ENCODE data around the gene PRKN. TPM values are rescaled to one million over a fixed set of nuclear protein-coding genes. Genes with fewer than 3 reads are reported as not detected.
A peak's percentile ranks its signal among the peaks of the same experiment; 100 is the strongest.

The PRKN gene
- total and polyA plus RNA-seq, 5 donors from 2014 or later, result 0.24 to 3.7 (median 2.5) TPM

DNA sequence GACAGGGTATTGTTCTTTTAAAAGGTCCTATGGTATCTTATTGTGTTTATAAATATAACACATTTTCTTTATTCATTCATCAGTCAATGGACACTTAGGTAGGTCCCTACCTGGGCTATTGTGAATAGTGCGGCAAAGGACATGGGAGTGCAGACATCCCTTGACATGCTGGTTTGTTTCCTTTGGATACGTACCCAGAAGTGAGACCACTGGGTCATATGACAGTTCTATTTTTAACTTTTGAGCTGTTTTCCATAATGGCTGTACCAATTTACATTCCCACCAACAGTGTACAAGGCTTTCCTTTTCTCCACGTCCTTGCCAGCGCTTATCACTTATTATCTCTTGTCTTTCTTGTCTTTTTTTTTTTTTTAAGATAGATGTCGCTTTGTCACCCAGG is 627.5 kb downstream of the PRKN start:
- Mint-ChIP-seq H3K9me3 (peaks cover 2 to 9% (median 5%) of the 10 kb centered on the region in 7 donors), H3K27me3 (no peaks in the 10 kb centered on the region), H3K36me3 (peaks cover 4% of the 10 kb centered on the region), H3K4me3 (no peak overlapping the region), H3K4me1 (no peaks in the 10 kb centered on the region), H3K27ac (no peak overlapping the region)
- no peaks in the 10 kb centered on the region for H3K36me3 ChIP-seq (ENCODE audit: control insufficient read depth, insufficient read depth, low read length)
- no peaks in the 10 kb centered on the region for H3K9me3 ChIP-seq (ENCODE audit: control insufficient read depth in 2 of 2, low read length in 2 of 2)
- no peaks in the 10 kb centered on the region for H3K27me3 ChIP-seq (ENCODE audit: control insufficient read depth, insufficient read depth, low read length)
- no peaks in the 10 kb centered on the region for H3K4me1 ChIP-seq (ENCODE audit: control insufficient read depth, insufficient read depth, low read length, poor library complexity, severe bottlenecking)
- no peak overlapping the region for H3K27ac ChIP-seq (ENCODE audit: insufficient read depth, low read length, poor library complexity, severe bottlenecking)
- H3K4me3 ChIP-seq (ENCODE audit: low read depth, low read length), result no peak overlapping the region
- no peak for ATAC-seq (ENCODE audit: low read depth in 2 of 2)
- no peak for DNase-seq

DNA sequence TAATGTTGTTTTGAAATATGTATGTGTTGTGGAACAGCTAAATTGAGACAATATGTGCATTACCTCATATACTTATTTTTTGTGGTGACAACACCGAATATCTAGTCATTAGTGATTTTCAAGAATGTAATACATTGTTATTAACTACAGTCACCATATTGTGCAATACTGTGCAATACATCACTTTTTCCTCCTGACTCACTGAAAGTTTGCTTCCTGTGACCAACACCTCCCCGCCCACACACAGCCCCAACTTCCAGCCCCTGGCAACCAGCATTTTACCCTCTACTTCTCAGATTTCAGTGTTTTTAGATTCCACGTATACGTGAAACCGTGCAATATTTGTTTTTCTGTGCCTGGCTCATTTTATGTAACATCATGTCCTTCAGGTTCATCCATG is 627.9 kb downstream of the PRKN start:
- Mint-ChIP-seq H3K4me1 (no peaks in the 10 kb centered on the region), H3K27me3 (no peaks in the 10 kb centered on the region), H3K27ac (no peak overlapping the region), H3K9me3 (peaks cover 4 to 9% (median 5%) of the 10 kb centered on the region in 7 donors), H3K36me3 (peaks cover 4% of the 10 kb centered on the region), H3K4me3 (no peak overlapping the region)
- no peaks in the 10 kb centered on the region for H3K4me1 ChIP-seq (ENCODE audit: control insufficient read depth, insufficient read depth, low read length, poor library complexity, severe bottlenecking)
- no peaks in the 10 kb centered on the region for H3K27me3 ChIP-seq (ENCODE audit: control insufficient read depth, insufficient read depth, low read length)
- no peaks in the 10 kb centered on the region for H3K9me3 ChIP-seq (ENCODE audit: control insufficient read depth in 2 of 2, low read length in 2 of 2)
- H3K4me3 ChIP-seq (ENCODE audit: low read depth, low read length), result no peak overlapping the region
- DNase-seq (no peak), ATAC-seq (ENCODE audit: low read depth in 2 of 2) (no peak)
- no peak overlapping the region for H3K27ac ChIP-seq (ENCODE audit: insufficient read depth, low read length, poor library complexity, severe bottlenecking)
- H3K36me3 ChIP-seq (ENCODE audit: control insufficient read depth, insufficient read depth, low read length), result no peaks in the 10 kb centered on the region

DNA sequence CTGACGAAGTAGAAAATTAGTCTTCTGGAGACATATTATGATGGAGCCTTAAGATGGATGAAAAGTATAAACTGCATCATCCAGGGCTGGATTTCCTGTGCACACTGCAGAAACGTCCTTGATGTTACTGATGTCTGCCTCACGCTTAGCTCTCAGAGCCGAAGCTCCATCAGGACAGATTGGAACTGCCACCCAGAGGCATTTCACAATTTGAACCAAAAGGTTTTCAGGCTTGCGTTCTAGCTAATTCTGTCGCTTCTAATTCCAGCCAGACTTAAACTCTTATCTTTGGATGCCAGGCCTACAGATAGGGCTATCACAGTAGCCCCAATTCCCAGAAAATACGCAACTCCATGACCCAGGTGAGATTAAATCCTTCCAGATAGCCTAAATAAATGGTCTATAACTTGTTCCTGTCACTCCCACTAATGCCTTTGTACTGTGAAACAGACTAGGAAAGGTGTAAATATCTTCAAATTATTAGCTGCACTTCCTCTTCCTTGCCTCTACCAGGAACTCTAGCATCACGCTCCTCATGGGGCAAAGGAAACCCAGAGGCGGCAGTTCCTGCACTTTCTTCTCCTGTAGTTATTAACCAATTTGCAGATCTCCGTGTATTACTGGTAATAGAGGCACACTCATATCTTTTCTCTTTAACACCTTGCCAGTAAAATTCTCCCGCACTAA is 634.6 kb downstream of the PRKN start:
- Histone ChIP-seq H3K27ac (ENCODE audit: insufficient read depth, low read length, poor library complexity, severe bottlenecking) (no peak overlapping the region), H3K27me3 (ENCODE audit: control insufficient read depth, insufficient read depth, low read length) (no peaks in the 10 kb centered on the region), H3K9me3 (ENCODE audit: control insufficient read depth in 2 of 2, low read length in 2 of 2) (peaks cover 0 to 3% of the 10 kb centered on the region in 2 experiments), H3K36me3 (ENCODE audit: control insufficient read depth, insufficient read depth, low read length) (no peaks in the 10 kb centered on the region), H3K4me3 (ENCODE audit: low read depth, low read length) (no peak overlapping the region), H3K4me1 (ENCODE audit: control insufficient read depth, insufficient read depth, low read length, poor library complexity, severe bottlenecking) (no peaks in the 10 kb centered on the region)
- Mint-ChIP-seq H3K4me3 (no peak overlapping the region), H3K4me1 (no peaks in the 10 kb centered on the region), H3K27ac (peak overlapping the region in 1 of 3 donors; percentile 14), H3K27me3 (no peaks in the 10 kb centered on the region), H3K9me3 (peaks cover 0 to 7% (median 5%) of the 10 kb centered on the region in 7 donors), H3K36me3 (peaks cover 6% of the 10 kb centered on the region)
- DNase-seq, result no peak
- no peak for ATAC-seq (ENCODE audit: low read depth in 2 of 2)

DNA sequence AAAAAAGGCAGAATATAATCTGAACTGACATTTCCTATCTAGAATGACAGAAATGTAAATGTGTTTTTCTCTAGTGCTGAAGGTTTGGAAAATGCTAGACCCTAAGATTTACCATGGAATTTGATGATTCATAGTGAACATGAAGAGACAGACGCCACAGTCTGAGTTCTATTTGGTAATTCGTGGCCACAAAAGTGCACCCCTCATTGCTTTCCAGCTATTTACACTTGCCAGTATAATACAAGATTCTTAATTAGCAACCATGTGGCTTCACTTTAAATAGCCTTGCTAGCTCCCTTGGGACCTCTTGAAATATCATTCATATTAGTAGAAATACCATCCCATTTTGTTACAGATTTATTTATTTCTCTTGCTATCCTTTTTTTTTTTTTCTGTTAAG is 636.8 kb downstream of the PRKN start:
- no peaks in the 10 kb centered on the region for H3K27me3 ChIP-seq (ENCODE audit: control insufficient read depth, insufficient read depth, low read length)
- H3K27ac ChIP-seq (ENCODE audit: insufficient read depth, low read length, poor library complexity, severe bottlenecking), result no peak overlapping the region
- no peaks in the 10 kb centered on the region for H3K36me3 ChIP-seq (ENCODE audit: control insufficient read depth, insufficient read depth, low read length)
- peaks cover 0 to 3% of the 10 kb centered on the region in 2 experiments for H3K9me3 ChIP-seq (ENCODE audit: control insufficient read depth in 2 of 2, low read length in 2 of 2)
- no peaks in the 10 kb centered on the region for H3K4me1 ChIP-seq (ENCODE audit: control insufficient read depth, insufficient read depth, low read length, poor library complexity, severe bottlenecking)
- H3K9me3 Mint-ChIP-seq, result peaks cover 0 to 8% (median 6%) of the 10 kb centered on the region in 7 donors
- H3K27ac Mint-ChIP-seq, result no peak overlapping the region
- DNase-seq (no peak), ATAC-seq (ENCODE audit: low read depth in 2 of 2) (no peak)
- peaks cover 6% of the 10 kb centered on the region for H3K36me3 Mint-ChIP-seq
- H3K4me1 Mint-ChIP-seq, result no peaks in the 10 kb centered on the region
- H3K4me3 ChIP-seq (ENCODE audit: low read depth, low read length), result no peak overlapping the region
- H3K27me3 Mint-ChIP-seq, result no peaks in the 10 kb centered on the region
- no peak overlapping the region for H3K4me3 Mint-ChIP-seq

DNA sequence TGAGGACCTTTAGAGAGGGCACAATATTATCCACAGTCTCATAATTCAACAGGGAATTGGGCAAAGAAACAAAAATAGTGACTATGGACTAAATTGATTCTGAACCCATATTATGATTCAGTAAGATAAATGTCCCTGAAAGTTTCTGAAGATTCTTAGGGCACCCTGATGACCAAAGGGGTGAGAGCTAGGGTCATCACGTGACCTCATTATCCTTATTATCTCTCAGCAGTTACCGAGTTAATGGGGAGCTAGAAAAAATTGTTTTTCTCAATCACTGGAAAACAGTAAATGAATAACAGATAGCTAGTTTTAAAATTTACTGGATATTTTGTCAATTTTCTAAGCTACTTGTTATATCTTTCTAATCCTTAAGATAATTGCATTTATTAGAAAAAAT is 639.5 kb downstream of the PRKN start:
- Histone ChIP-seq H3K27ac (ENCODE audit: insufficient read depth, low read length, poor library complexity, severe bottlenecking) (no peak overlapping the region), H3K9me3 (ENCODE audit: control insufficient read depth in 2 of 2, low read length in 2 of 2) (peaks cover 0 to 3% of the 10 kb centered on the region in 2 experiments), H3K4me1 (ENCODE audit: control insufficient read depth, insufficient read depth, low read length, poor library complexity, severe bottlenecking) (no peaks in the 10 kb centered on the region), H3K36me3 (ENCODE audit: control insufficient read depth, insufficient read depth, low read length) (no peaks in the 10 kb centered on the region), H3K27me3 (ENCODE audit: control insufficient read depth, insufficient read depth, low read length) (no peaks in the 10 kb centered on the region), H3K4me3 (ENCODE audit: low read depth, low read length) (no peak overlapping the region)
- DNase-seq (no peak), ATAC-seq (ENCODE audit: low read depth in 2 of 2) (no peak)
- peaks cover 0 to 8% (median 1%) of the 10 kb centered on the region in 7 donors for H3K9me3 Mint-ChIP-seq
- no peak overlapping the region for H3K4me3 Mint-ChIP-seq
- H3K27me3 Mint-ChIP-seq, result no peaks in the 10 kb centered on the region
- H3K4me1 Mint-ChIP-seq, result no peaks in the 10 kb centered on the region
- H3K36me3 Mint-ChIP-seq, result no peaks in the 10 kb centered on the region
- no peak overlapping the region for H3K27ac Mint-ChIP-seq

DNA sequence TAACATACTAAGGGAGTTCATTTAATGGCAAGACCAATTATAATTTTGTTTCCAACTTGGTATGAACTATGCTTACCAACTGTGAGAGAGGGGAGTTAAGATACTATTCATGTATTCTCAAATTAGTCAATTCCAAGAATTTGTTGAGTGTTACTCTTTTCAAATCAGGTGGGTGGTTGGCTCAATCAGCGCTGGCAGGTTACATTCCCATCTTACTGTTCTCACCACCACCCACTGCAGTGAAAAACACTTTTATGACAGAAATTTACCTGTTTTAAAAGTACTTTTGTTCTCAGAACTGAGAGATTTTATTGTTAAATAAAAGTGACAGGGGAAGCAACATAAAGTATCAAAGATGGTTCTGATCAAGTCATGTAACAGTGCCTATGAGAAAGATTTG is 642.0 kb downstream of the PRKN start:
- Mint-ChIP-seq H3K36me3 (no peaks in the 10 kb centered on the region), H3K4me1 (no peaks in the 10 kb centered on the region), H3K9me3 (peaks cover 0 to 8% (median 2%) of the 10 kb centered on the region in 7 donors), H3K27ac (no peak overlapping the region), H3K4me3 (no peak overlapping the region), H3K27me3 (no peaks in the 10 kb centered on the region)
- no peak for DNase-seq
- Histone ChIP-seq H3K36me3 (ENCODE audit: control insufficient read depth, insufficient read depth, low read length) (no peaks in the 10 kb centered on the region), H3K9me3 (ENCODE audit: control insufficient read depth in 2 of 2, low read length in 2 of 2) (peaks cover 0 to 3% of the 10 kb centered on the region in 2 experiments), H3K27me3 (ENCODE audit: control insufficient read depth, insufficient read depth, low read length) (no peaks in the 10 kb centered on the region), H3K27ac (ENCODE audit: insufficient read depth, low read length, poor library complexity, severe bottlenecking) (no peak overlapping the region), H3K4me3 (ENCODE audit: low read depth, low read length) (no peak overlapping the region), H3K4me1 (ENCODE audit: control insufficient read depth, insufficient read depth, low read length, poor library complexity, severe bottlenecking) (no peaks in the 10 kb centered on the region)
- ATAC-seq (ENCODE audit: low read depth in 2 of 2), result no peak

DNA sequence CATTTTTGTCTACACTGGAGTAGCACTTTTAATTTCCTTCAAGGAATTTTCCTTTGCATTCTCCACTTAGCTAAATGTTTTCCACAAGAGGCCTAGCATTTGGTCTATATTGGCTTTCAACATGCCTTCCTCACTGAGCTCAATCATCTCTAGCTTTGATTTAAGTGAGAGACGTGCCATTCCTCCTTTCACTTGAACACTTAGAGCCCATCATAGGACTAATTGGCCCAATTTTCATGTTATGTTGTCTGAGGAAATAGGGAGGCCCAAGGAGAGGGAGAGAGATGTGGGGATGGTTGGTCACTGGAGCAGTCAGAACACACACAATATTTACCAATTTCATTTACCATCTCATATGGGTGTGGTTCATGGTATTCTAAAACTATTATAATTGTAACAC is 645.0 kb downstream of the PRKN start:
- Histone ChIP-seq H3K9me3 (ENCODE audit: control insufficient read depth in 2 of 2, low read length in 2 of 2) (no peaks in the 10 kb centered on the region), H3K27ac (ENCODE audit: insufficient read depth, low read length, poor library complexity, severe bottlenecking) (no peak overlapping the region), H3K4me3 (ENCODE audit: low read depth, low read length) (no peak overlapping the region), H3K36me3 (ENCODE audit: control insufficient read depth, insufficient read depth, low read length) (no peaks in the 10 kb centered on the region), H3K27me3 (ENCODE audit: control insufficient read depth, insufficient read depth, low read length) (no peaks in the 10 kb centered on the region), H3K4me1 (ENCODE audit: control insufficient read depth, insufficient read depth, low read length, poor library complexity, severe bottlenecking) (no peaks in the 10 kb centered on the region)
- no peak overlapping the region for H3K4me3 Mint-ChIP-seq
- DNase-seq (no peak), ATAC-seq (ENCODE audit: low read depth in 2 of 2) (no peak)
- no peaks in the 10 kb centered on the region for H3K36me3 Mint-ChIP-seq
- no peaks in the 10 kb centered on the region for H3K27me3 Mint-ChIP-seq
- H3K27ac Mint-ChIP-seq, result no peak overlapping the region
- no peaks in the 10 kb centered on the region for H3K4me1 Mint-ChIP-seq
- peaks cover 0 to 5% (median 2%) of the 10 kb centered on the region in 7 donors for H3K9me3 Mint-ChIP-seq

DNA sequence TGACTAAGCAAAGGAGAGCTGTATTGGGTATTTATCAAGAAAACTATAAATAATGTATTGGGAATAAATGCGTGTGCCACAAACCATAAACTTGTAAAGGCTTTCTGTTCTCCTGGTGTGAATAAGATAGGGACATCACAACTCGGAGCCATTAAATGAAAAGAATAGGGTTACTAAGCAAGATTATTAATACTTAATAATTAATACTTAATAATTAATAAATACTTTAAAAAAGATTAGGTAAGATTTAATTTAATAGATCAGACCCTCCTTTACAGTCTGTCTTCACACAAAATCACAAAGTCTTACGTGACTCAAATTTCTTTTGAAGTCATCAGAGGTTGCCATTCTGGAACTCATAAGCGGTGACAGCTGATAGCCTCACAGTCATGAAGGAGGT is 648.9 kb downstream of the PRKN start:
- Histone ChIP-seq H3K4me1 (ENCODE audit: control insufficient read depth, insufficient read depth, low read length, poor library complexity, severe bottlenecking) (no peaks in the 10 kb centered on the region), H3K27me3 (ENCODE audit: control insufficient read depth, insufficient read depth, low read length) (no peaks in the 10 kb centered on the region), H3K36me3 (ENCODE audit: control insufficient read depth, insufficient read depth, low read length) (no peaks in the 10 kb centered on the region), H3K9me3 (ENCODE audit: control insufficient read depth in 2 of 2, low read length in 2 of 2) (no peaks in the 10 kb centered on the region), H3K4me3 (ENCODE audit: low read depth, low read length) (no peak overlapping the region), H3K27ac (ENCODE audit: insufficient read depth, low read length, poor library complexity, severe bottlenecking) (no peak overlapping the region)
- ATAC-seq (ENCODE audit: low read depth in 2 of 2) (no peak), DNase-seq (no peak)
- Mint-ChIP-seq H3K27me3 (no peaks in the 10 kb centered on the region), H3K9me3 (peaks cover 0 to 16% (median 5%) of the 10 kb centered on the region in 7 donors), H3K4me1 (peaks cover 0 to 4% (median 0%) of the 10 kb centered on the region in 4 donors), H3K36me3 (no peaks in the 10 kb centered on the region), H3K4me3 (no peak overlapping the region), H3K27ac (no peak overlapping the region)
